ENCODE results near the gene FGFR3. TPM values are rescaled to one million over a fixed set of nuclear protein-coding genes. Genes with fewer than 3 reads are reported as not detected.
A peak's percentile ranks its signal among the peaks of the same experiment; 100 is the strongest.

The FGFR3 gene
- total and polyA plus RNA-seq, 9 of the 15 experiments (the other 6 are each of a cell fraction or from before 2014, with no cell fraction given): 1.2 to 60.4 (median 12.7) TPM

GRCh38 chr4:1855333-1856070 is 62.4 kb downstream of the FGFR3 start (continued):
- TF ChIP-seq CREB3 (tag; conservative IDR thresholded peaks at IDR 0.05; ENCODE audit: low read depth) (no peak), FIP1L1 (IDR thresholded peaks at IDR 0.05; ENCODE audit: low read depth, low read length, poor library complexity, severe bottlenecking) (no peak), GMEB1 (CRISPR knock-in tag; IDR thresholded peaks at IDR 0.05) (no peak), GABPB2 (CRISPR knock-in tag; conservative IDR thresholded peaks at IDR 0.05) (no peak), ZNF174 (CRISPR knock-in tag; IDR thresholded peaks at IDR 0.05) (no peak), MGA (IDR thresholded peaks at IDR 0.05) (0 out of 2 replicates have a peak, but pooled peaks have one; percentile 24), RUNX1 (IDR thresholded peaks at IDR 0.05; ENCODE audit: low read depth) (no peak), RBBP5 (IDR thresholded peaks at IDR 0.05; ENCODE audit: borderline replicate concordance, insufficient read depth, low read length, poor library complexity, severe bottlenecking) (peak; percentile 81), ATF7 (IDR thresholded peaks at IDR 0.05) (no peak), BRCA1 (IDR thresholded peaks at IDR 0.05) (no peak), BRCA1 (CRISPR knock-in tag; IDR thresholded peaks at IDR 0.05) (no peak), HNRNPUL1 (IDR thresholded peaks at IDR 0.05; ENCODE audit: low read length) (no peak), BRD4 (IDR thresholded peaks at IDR 0.05) (no peak), KLF6 (CRISPR knock-in tag; IDR thresholded peaks at IDR 0.05; ENCODE audit: borderline replicate concordance) (no peak)
